GM06990 (cell line): ENCODE results near the gene EIPR1.

Source experiments
- DNase-seq: peaks from one replicate; pipeline ENCODE4 v3.0.0-alpha.2; 2011; ENCODE audit not compliant: insufficient read length; ENCODE audit errors: extremely low read depth
- H3K27me3 ChIP-seq: replicated peaks from 2 replicates; pipeline ENCODE4 v1.6.0; 2011; ENCODE audit warnings: low read length; ENCODE audit not compliant: control insufficient read depth, insufficient read depth
- H3K36me3 ChIP-seq: 2 replicates; pipeline ENCODE4 v1.5.1; 2011; ENCODE audit warnings: low read length; ENCODE audit not compliant: control insufficient read depth, insufficient read depth
- H3K4me3 ChIP-seq: replicated peaks from 2 replicates; pipeline ENCODE4 v1.5.1; 2011; ENCODE audit warnings: low read depth, mild to moderate bottlenecking, control low read depth, low read length
- TF ChIP-seq, protein P1 (sequence below): IDR thresholded peaks from 2 replicates; pipeline ENCODE4 v1.5.1; 2011; ENCODE audit warnings: low read length, control low read depth, mild to moderate bottlenecking, inconsistent platforms; ENCODE audit not compliant: insufficient read depth, poor library complexity, severe bottlenecking

EIPR1 gene

DNA sequence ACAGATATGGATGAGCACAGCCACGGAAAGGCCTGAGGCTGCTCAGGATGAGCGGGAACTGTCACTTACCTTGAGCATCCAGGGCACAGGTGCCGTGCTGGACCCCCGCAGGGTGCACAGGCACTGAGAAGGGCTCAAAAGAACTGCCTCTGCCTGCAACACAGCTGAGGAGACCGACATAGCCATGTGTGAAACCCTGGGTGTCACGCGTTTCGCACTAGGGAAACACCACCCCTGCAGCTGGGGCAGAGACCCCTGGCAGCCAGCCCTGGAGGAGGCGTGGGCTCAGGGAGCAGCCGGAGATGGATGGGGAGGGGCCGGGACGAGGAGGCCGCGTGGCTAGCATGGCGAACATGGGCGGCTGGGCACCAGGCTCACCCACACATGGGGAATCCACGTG, 228.9 kb downstream of the EIPR1 start:
- DNase-seq, result no peak
- Histone ChIP-seq H3K27me3 (no peaks in the 10 kb centered on the region), H3K36me3 (no peaks in the 10 kb centered on the region), H3K4me3 (no peak overlapping the region)
- TF ChIP-seq, protein P1, sequence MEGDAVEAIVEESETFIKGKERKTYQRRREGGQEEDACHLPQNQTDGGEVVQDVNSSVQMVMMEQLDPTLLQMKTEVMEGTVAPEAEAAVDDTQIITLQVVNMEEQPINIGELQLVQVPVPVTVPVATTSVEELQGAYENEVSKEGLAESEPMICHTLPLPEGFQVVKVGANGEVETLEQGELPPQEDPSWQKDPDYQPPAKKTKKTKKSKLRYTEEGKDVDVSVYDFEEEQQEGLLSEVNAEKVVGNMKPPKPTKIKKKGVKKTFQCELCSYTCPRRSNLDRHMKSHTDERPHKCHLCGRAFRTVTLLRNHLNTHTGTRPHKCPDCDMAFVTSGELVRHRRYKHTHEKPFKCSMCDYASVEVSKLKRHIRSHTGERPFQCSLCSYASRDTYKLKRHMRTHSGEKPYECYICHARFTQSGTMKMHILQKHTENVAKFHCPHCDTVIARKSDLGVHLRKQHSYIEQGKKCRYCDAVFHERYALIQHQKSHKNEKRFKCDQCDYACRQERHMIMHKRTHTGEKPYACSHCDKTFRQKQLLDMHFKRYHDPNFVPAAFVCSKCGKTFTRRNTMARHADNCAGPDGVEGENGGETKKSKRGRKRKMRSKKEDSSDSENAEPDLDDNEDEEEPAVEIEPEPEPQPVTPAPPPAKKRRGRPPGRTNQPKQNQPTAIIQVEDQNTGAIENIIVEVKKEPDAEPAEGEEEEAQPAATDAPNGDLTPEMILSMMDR, result no peak

DNA sequence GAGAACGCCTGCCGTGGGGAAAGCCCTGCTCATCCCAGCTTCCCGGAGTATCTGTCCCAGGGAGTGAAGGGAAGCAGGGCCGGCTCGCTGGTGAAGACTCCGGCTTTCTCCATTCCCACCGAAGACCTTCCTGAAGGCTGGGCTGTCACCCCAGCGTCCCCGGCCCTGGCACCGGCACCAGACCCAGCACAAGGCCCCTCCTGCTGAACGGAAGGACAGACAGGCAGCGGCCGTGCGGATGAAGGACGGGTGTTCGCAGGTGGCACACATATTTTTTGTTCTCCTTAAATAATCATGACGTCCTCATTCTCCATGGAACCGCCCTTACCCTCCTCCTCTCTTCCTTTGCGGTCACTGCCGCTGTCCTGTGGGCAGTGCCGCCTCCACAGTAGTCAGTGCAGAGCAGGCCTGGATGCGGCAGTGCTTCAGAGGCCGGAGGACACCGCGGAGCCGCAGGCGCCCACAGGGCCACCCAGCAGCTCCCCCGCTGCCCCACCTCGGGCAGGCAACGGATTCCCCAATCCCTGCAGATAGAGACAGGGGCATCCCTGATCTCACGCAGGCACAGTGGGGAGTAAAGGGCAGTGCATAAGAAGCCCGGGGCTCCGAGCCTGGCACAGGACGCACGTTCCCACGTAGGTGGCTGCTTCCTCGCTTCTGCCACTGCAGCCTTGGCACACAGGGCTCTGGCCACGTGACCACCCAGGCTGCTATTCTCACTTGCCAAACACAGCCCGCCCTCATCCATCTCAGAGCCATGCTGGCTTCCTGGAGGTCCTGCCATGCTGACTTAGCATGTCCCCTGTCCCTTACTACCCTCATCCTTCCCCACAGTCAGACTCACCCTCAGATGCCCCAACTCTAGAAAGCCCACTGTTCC, 229.7 kb downstream of the EIPR1 start:
- TF ChIP-seq, protein P1, result no peak
- H3K36me3 ChIP-seq, result no peaks in the 10 kb centered on the region
- no peak for DNase-seq
- no peaks in the 10 kb centered on the region for H3K27me3 ChIP-seq
- H3K4me3 ChIP-seq, result no peak overlapping the region

DNA sequence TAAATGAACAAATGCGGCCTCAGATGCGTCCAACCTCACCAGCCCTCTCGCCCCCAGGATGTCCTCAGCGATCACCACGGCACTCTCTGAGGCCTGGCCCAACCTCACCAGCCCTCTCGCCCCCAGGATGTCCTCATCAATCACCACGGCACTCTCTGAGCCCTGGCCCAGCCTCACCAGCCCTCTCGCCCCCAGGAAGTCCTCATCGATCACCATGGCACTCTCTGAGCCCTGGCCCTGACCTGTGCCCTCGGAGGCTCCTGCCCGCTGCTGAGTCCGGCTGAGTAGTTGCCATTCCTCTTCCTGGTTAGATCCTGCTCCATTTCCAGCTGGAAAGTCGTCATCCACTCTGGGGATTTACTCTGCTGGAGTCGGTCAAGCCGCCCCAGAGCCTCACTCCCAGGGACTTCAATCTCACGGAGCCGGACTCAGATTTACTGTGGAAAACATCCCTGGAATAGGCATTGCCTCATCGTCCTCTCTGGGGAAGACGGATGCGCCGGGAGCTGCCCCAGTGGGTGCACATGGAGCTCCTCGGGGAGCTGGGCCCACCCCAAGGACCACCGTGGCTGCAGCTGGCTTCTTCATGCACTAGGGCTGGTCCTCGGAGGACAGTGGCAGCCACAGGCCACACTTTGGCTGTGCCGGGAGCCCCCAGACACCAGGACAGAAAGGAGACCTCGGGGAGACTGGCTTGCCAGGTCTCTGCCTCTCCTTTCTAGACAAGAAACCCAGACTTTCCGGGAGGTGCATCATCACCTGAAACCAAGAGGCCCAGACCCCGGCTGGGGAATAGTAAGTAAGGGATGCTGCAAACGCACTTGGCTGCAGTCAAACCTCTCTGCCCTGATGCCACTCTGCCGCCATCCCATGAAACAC, 230.6 kb downstream of the EIPR1 start:
- TF ChIP-seq, protein P1, result no peak
- Histone ChIP-seq H3K36me3 (no peaks in the 10 kb centered on the region), H3K4me3 (no peak overlapping the region), H3K27me3 (no peaks in the 10 kb centered on the region)
- DNase-seq, result no peak

DNA sequence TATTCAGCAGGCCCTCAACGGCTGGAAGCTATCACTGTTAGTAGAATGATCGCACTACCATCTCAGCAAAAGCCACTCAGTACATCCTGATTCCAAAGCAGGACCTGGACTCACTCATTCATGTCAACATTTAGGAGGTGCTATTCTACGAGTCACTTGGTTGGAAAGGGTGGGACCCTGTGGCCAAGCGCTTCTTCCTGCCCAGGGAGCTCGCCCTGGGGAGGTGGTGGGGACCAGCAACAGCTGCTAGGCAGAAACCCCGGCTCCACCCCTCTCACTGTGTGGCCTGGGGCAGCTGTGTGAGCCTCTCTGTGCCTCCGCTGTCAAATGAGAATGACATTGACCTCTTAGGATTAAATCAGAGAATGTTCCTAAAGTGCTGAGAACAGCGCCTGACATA, 231.4 kb downstream of the EIPR1 start:
- TF ChIP-seq, protein P1, result no peak
- H3K4me3 ChIP-seq, result no peak overlapping the region
- H3K27me3 ChIP-seq, result no peaks in the 10 kb centered on the region
- H3K36me3 ChIP-seq, result no peaks in the 10 kb centered on the region
- no peak for DNase-seq

DNA sequence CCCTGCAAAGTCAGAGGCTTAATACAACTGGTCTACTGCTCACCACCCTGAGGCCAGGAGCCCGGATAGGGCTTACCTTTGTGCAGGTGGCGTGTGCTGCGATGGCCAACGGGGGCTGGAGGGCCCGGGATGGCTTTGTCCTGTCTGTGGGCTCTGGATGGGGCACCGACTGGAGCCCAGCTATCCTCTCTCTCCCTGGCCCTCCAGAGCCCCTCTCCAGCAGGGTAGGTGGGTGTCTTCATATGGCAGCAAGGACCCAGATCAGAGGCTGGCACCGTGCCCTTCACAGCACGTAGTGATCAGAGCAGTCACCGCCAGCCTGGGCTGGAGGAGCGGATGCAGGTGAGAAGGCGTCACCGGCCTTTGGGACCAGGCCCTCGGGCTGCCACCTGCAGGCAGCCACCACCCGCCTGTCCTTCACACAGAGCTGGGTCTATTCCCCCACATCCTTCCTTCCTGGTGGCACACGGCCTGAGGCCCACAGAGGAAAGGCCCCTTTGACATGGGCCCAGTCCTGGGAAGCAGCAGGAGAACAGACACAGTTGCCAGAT, 232.1 kb downstream of the EIPR1 start:
- Histone ChIP-seq H3K36me3 (no peaks in the 10 kb centered on the region), H3K27me3 (no peaks in the 10 kb centered on the region), H3K4me3 (no peak overlapping the region)
- TF ChIP-seq, protein P1, result no peak
- no peak for DNase-seq
